Smooth muscle cell of bladder (primary cell): ENCODE measurements around the gene PEX14. TPM values are rescaled to one million over a fixed set of nuclear protein-coding genes. Genes with fewer than 3 reads are reported as not detected.

Experiments
- total RNA-seq: library from RNA; depleted of rRNA; stranded (reverse); fragments of >200 nt; gene quantifications from 2 replicates; pipeline ENCODE4 v1.2.3, GENCODE V29; 2014

The PEX14 gene
- total RNA-seq = 7.3 and 8.5 TPM in 2 replicates

GRCh38 chr1:10474613-10475507 lies at the start of gene PEX14:
Gene PEX14, plus strand, starts transcription at chr1:10474950. Its CDS starts 17 bp downstream, at chr1:10474967.

GRCh38 chr1:10430216-10431069 lies 44.3 kb upstream of the PEX14 start, which contains the start of gene CENPS:
Gene CENPS, plus strand, starts transcription at chr1:10430433. Its CDS starts 85 bp downstream, at chr1:10430518.

GRCh38 chr1:10449751-10450150 lies 25.0 kb upstream of the PEX14 start, which contains the start of gene CORT:
Gene CORT, plus strand, starts transcription at chr1:10450031. Its CDS starts 193 bp downstream, at chr1:10450224.

GRCh38 chr1:10472220-10473144 lies 2.3 kb upstream of the PEX14 start, which contains the start of gene DFFA:
Gene DFFA, minus strand, starts transcription at chr1:10472529. Its CDS starts 71 bp downstream, at chr1:10472458.

Other genes with a start within 250 kb of the PEX14 start
- gene PGD, start 75.9 kb upstream of the PEX14 start, total RNA-seq = 184 and 318 TPM in 2 replicates
- gene CENPS, start 44.5 kb upstream of the PEX14 start, total RNA-seq = 11.2 and 15.2 TPM in 2 replicates
- 0.28 TPM in 2 replicates for gene CORT, start 24.9 kb upstream of the PEX14 start, total RNA-seq
- gene DFFA, start 2.4 kb upstream of the PEX14 start, total RNA-seq = 31.6 and 37.6 TPM in 2 replicates